IPS DF 4.7 (cell line): ENCODE measurements around the gene INPP4A.

Experiments used
- DNase-seq: peaks from one replicate; pipeline ENCODE4 v3.0.0-alpha.2; 2013; ENCODE audit warnings: low spot score; ENCODE audit errors: extremely low read depth

Gene INPP4A

GRCh38 chr2:98623657-98624056 lies 179.0 kb downstream of the INPP4A start:
- no peak for DNase-seq

- no peak for DNase-seq
These were observed 187.7 kb downstream of the INPP4A start for GRCh38 chr2:98632351-98632750.

GRCh38 chr2:98634406-98635092 lies 189.9 kb downstream of the INPP4A start:
- DNase-seq: peak; percentile 38

- no peak for DNase-seq
These were observed 192.9 kb downstream of the INPP4A start for GRCh38 chr2:98637401-98638147.

GRCh38 chr2:98643496-98644100 lies 198.9 kb downstream of the INPP4A start:
- no peak for DNase-seq
